Articular chondrocyte of knee joint (primary cell): ENCODE measurements around the gene SYCE1L. TPM values are rescaled to one million over a fixed set of nuclear protein-coding genes. Genes with fewer than 3 reads are reported as not detected.

Experiments
- total RNA-seq: library from RNA; depleted of rRNA; stranded (reverse); fragments of >200 nt; gene quantifications from 2 replicates; pipeline ENCODE4 v1.2.3, GENCODE V29; 2012

Gene SYCE1L
- total RNA-seq, result not detected in 2 replicates

GRCh38 chr16:77199211-77199610 lies at the start of gene SYCE1L:
SYCE1L (plus strand) TSS chr16:77199408; CDS start chr16:77199452, 44 bp downstream.

GRCh38 chr16:77190478-77191258 lies 8.5 kb upstream of the SYCE1L start, which contains the start of gene MON1B:
MON1B (plus strand) TSS chr16:77191190; CDS start chr16:77191486, 296 bp downstream.

Other genes with a start within 250 kb of the SYCE1L start
- 16.3 and 16.9 TPM in 2 replicates for gene MON1B, start 8.2 kb upstream of the SYCE1L start, total RNA-seq
- gene ADAMTS18, start 235.6 kb downstream of the SYCE1L start, total RNA-seq, result not detected in 2 replicates